ENCODE measurements around the gene CCBE1.

The CCBE1 gene

DNA sequence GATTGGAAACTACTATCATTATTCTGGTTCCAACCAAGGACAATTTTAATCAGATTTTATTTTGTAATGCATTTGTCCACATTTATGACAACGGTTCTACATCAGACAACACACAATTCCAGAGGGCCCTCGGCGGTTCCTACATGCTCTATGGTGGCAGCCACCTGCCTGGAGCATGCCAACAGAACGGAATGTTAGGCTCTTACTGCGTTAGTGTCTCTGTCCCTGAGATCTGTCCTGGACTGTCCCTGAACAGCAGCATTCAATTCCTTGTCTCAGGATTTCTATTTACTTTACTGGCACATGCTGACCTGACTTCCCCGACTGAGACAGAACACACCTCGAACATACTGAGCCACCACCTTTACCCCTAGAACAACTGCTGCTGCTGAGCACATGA is 117.7 kb downstream of the CCBE1 start:
- TF ChIP-seq, protein P1, sequence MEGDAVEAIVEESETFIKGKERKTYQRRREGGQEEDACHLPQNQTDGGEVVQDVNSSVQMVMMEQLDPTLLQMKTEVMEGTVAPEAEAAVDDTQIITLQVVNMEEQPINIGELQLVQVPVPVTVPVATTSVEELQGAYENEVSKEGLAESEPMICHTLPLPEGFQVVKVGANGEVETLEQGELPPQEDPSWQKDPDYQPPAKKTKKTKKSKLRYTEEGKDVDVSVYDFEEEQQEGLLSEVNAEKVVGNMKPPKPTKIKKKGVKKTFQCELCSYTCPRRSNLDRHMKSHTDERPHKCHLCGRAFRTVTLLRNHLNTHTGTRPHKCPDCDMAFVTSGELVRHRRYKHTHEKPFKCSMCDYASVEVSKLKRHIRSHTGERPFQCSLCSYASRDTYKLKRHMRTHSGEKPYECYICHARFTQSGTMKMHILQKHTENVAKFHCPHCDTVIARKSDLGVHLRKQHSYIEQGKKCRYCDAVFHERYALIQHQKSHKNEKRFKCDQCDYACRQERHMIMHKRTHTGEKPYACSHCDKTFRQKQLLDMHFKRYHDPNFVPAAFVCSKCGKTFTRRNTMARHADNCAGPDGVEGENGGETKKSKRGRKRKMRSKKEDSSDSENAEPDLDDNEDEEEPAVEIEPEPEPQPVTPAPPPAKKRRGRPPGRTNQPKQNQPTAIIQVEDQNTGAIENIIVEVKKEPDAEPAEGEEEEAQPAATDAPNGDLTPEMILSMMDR (IDR thresholded peaks at IDR 0.05; ENCODE audit: low read depth, low read length) = no peak
- Histone ChIP-seq H3K4me3 (ENCODE audit: low read depth, low read length) (no peak overlapping the region), H3K27me3 (no peaks in the 10 kb centered on the region), H3K36me3 (no peaks in the 10 kb centered on the region), H3K4me1 (no peaks in the 10 kb centered on the region), H3K9me3 (no peaks in the 10 kb centered on the region)
- DNase-seq = no peak

- Histone ChIP-seq H3K9me3 (no peaks in the 10 kb centered on the region), H3K36me3 (no peaks in the 10 kb centered on the region), H3K4me1 (no peaks in the 10 kb centered on the region), H3K4me3 (ENCODE audit: low read depth, low read length) (no peak overlapping the region), H3K27me3 (no peaks in the 10 kb centered on the region)
- TF ChIP-seq, protein P1 (IDR thresholded peaks at IDR 0.05; ENCODE audit: low read depth, low read length) = no peak
- DNase-seq = no peak
Measured at GRCh38 chr18:59577386-59577655, 119.9 kb downstream of the CCBE1 start.

- DNase-seq = no peak
- Histone ChIP-seq H3K4me3 (ENCODE audit: low read depth, low read length) (no peak overlapping the region), H3K36me3 (no peaks in the 10 kb centered on the region), H3K27me3 (no peaks in the 10 kb centered on the region), H3K4me1 (no peaks in the 10 kb centered on the region), H3K9me3 (no peaks in the 10 kb centered on the region)
- TF ChIP-seq, protein P1 (IDR thresholded peaks at IDR 0.05; ENCODE audit: low read depth, low read length) = no peak
Measured at GRCh38 chr18:59576541-59577385, 120.5 kb downstream of the CCBE1 start.

GRCh38 chr18:59575995-59576394 is 121.2 kb downstream of the CCBE1 start:
- Histone ChIP-seq H3K27me3 (no peaks in the 10 kb centered on the region), H3K36me3 (no peaks in the 10 kb centered on the region), H3K9me3 (no peaks in the 10 kb centered on the region), H3K4me1 (no peaks in the 10 kb centered on the region), H3K4me3 (ENCODE audit: low read depth, low read length) (no peak overlapping the region)
- DNase-seq = no peak
- TF ChIP-seq, protein P1 (IDR thresholded peaks at IDR 0.05; ENCODE audit: low read depth, low read length) = no peak

DNA sequence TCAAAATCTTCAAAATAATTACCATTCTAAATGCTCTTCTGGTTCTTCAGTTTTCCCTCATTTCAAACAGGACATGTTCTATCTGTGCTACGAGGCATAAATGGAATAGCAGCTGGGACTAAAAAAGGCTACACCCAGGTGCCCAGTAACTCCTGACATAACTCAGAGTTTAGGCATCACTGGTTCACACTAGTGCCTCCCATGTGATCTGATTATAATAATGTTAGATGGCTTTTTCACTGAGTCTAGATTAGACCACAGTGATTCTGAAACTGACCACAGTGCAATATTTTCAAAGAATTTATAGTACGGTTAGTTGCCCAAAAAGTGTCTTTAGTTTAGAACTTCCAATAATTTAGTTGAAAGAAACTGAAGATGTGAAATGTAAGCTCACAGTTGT is 123.3 kb downstream of the CCBE1 start:
- Histone ChIP-seq H3K4me3 (ENCODE audit: low read depth, low read length) (no peak overlapping the region), H3K9me3 (no peaks in the 10 kb centered on the region), H3K36me3 (no peaks in the 10 kb centered on the region), H3K4me1 (no peaks in the 10 kb centered on the region), H3K27me3 (no peaks in the 10 kb centered on the region)
- no peak for DNase-seq
- TF ChIP-seq, protein P1 (IDR thresholded peaks at IDR 0.05; ENCODE audit: low read depth, low read length) = no peak

GRCh38 chr18:59571902-59572301 is 125.3 kb downstream of the CCBE1 start:
- DNase-seq = no peak
- TF ChIP-seq, protein P1 (IDR thresholded peaks at IDR 0.05; ENCODE audit: low read depth, low read length) = no peak
- Histone ChIP-seq H3K9me3 (no peaks in the 10 kb centered on the region), H3K4me1 (no peaks in the 10 kb centered on the region), H3K4me3 (ENCODE audit: low read depth, low read length) (no peak overlapping the region), H3K27me3 (no peaks in the 10 kb centered on the region), H3K36me3 (no peaks in the 10 kb centered on the region)
